Keratinocyte (primary cell): ENCODE measurements around the gene STX10. TPM values are rescaled to one million over a fixed set of nuclear protein-coding genes. Genes with fewer than 3 reads are reported as not detected.

ENCODE experiments used
- DNase-seq: peaks from one replicate; pipeline ENCODE4 v3.0.0-alpha.2; 2011; ENCODE audit warnings: low read depth, missing footprints, low spot score
- FAIRE-seq: peaks from 2 replicates; lab custom pipeline; 2011; peaks lifted over from hg19 to GRCh38; lab: Jason Lieb, UNC
- H2AFZ ChIP-seq: 2 replicates; pipeline ENCODE4 v1.6.0; 2012; ENCODE audit warnings: low read length, control low read depth, inconsistent platforms; ENCODE audit not compliant: control insufficient read depth
- H3K27ac ChIP-seq: 2 replicates; pipeline ENCODE4 v1.5.1; 2011; ENCODE audit warnings: low read length; ENCODE audit not compliant: control insufficient read depth, insufficient read depth
- H3K27me3 ChIP-seq: 3 replicates; pipeline ENCODE4 v1.6.0; 2011; ENCODE audit warnings: low read length; ENCODE audit not compliant: control insufficient read depth, insufficient read depth; ENCODE audit errors: extremely low read depth
- H3K36me3 ChIP-seq, 2 experiments: 2 replicates in 1 of 2; 3 replicates in 1 of 2; pipeline ENCODE4 v1.5.1; 2011; ENCODE audit warnings: low read length in 2 of 2, mild to moderate bottlenecking in 1 of 2; ENCODE audit not compliant: control insufficient read depth in 2 of 2, insufficient read depth in 2 of 2; ENCODE audit errors: extremely low read depth in 1 of 2
- H3K4me1 ChIP-seq: 3 replicates; pipeline ENCODE4 v1.5.1; 2011; ENCODE audit warnings: low read length; ENCODE audit not compliant: control insufficient read depth, insufficient read depth; ENCODE audit errors: extremely low read depth
- H3K4me2 ChIP-seq: 3 replicates; pipeline ENCODE4 v1.6.0; 2011; ENCODE audit warnings: low read depth, low read length; ENCODE audit not compliant: control insufficient read depth, insufficient read depth; ENCODE audit errors: extremely low read depth
- H3K4me3 ChIP-seq, 3 experiments: fragments of 200-600 bp in 1 of 3; sonication (generic) in 1 of 3; 2 replicates in 2 of 3; 3 replicates in 1 of 3; pipeline ENCODE4 v1.5.1; 2011 to 2016; ENCODE audit warnings: low read length in 3 of 3, mild to moderate bottlenecking in 3 of 3, control low read depth in 2 of 3, inconsistent platforms in 1 of 3, low read depth in 1 of 3, mixed read lengths in 1 of 3, mixed run types in 1 of 3, moderate library complexity in 1 of 3; ENCODE audit not compliant: control insufficient read depth in 2 of 3, insufficient read depth in 2 of 3; ENCODE audit errors: extremely low read depth in 1 of 3
- H3K79me2 ChIP-seq: 2 replicates; pipeline ENCODE4 v1.6.0; 2012; ENCODE audit warnings: low read length; ENCODE audit not compliant: control insufficient read depth, insufficient read depth
- H3K9ac ChIP-seq: 3 replicates; pipeline ENCODE4 v1.6.0; 2011; ENCODE audit warnings: low read length; ENCODE audit not compliant: control insufficient read depth, insufficient read depth; ENCODE audit errors: extremely low read depth
- H3K9me1 ChIP-seq: 3 replicates; pipeline ENCODE4 v1.6.0; 2011; ENCODE audit warnings: low read length; ENCODE audit not compliant: control insufficient read depth, insufficient read depth; ENCODE audit errors: extremely low read depth
- H3K9me3 ChIP-seq: 2 replicates; pipeline ENCODE4 v1.5.1; 2012; ENCODE audit warnings: low read depth, low read length; ENCODE audit not compliant: control insufficient read depth
- H4K20me1 ChIP-seq: 3 replicates; pipeline ENCODE4 v1.6.0; 2011; ENCODE audit warnings: low read length; ENCODE audit not compliant: control insufficient read depth, insufficient read depth; ENCODE audit errors: extremely low read depth
- EZH2 ChIP-seq: IDR thresholded peaks from one replicate; pipeline ENCODE4 v1.6.1; 2012; ENCODE audit warnings: inconsistent platforms, mild to moderate bottlenecking, low read length, moderate library complexity
- dilution Hi-C: fragments of 300-500 bp; cut with MboI; formaldehyde crosslinking; loops from one replicate; pipeline ENCODE4 v1.7.0; 2020; ENCODE audit warnings: low sequenced_read_pairs; ENCODE audit not compliant: extremely low pct_ligation_motif_present
- polyA plus RNA-seq, 5 experiments: library from polyadenylated mRNA; depleted of rRNA in 3 of 5; stranded (reverse) in 3 of 5; stranded (forward) in 1 of 5; unstranded in 1 of 5; fragments of >200 nt; gene quantifications; 1 replicate in 1 of 5; 2 replicates in 3 of 5; 3 replicates in 1 of 5; pipeline versions ENCODE4 v1.2.1 to v1.2.3, GENCODE V29; 2011 to 2012; ENCODE audit warnings: missing spikeins in 2 of 5, low read depth in 1 of 5, low replicate concordance in 1 of 5
- TF ChIP-seq, protein P1 (sequence below), 3 experiments: IDR thresholded peaks in 1 of 3; conservative IDR thresholded peaks in 1 of 3; optimal IDR thresholded peaks in 1 of 3; 2 replicates in 2 of 3; 3 replicates in 1 of 3; pipeline versions ENCODE3 to v1.5.1; 2011; ENCODE audit warnings: low read length in 3 of 3, mild to moderate bottlenecking in 3 of 3, moderate library complexity in 2 of 3, control low read depth in 1 of 3, inconsistent platforms in 1 of 3; ENCODE audit not compliant: insufficient read depth in 2 of 3; ENCODE audit errors: extremely low read depth in 1 of 3

Gene STX10
- polyA plus RNA-seq, 1 donor (not counting 4 experiments of a cell fraction or from before 2014, with no cell fraction given), result 65.2 TPM

GRCh38 chr19:13100841-13101589 lies 49.2 kb downstream of the STX10 start:
- Histone ChIP-seq H3K27me3 (no peaks in the 10 kb centered on the region), H3K36me3 (peaks cover 3 to 6% of the 10 kb centered on the region in 2 experiments), H3K9me1 (no peaks in the 10 kb centered on the region), H3K9me3 (no peaks in the 10 kb centered on the region), H3K79me2 (no peaks in the 10 kb centered on the region), H2AFZ (no peak overlapping the region), H3K27ac (no peak overlapping the region), H3K4me1 (peaks cover 10% of the 10 kb centered on the region), H3K4me2 (no peak overlapping the region), H3K9ac (no peak overlapping the region), H4K20me1 (no peaks in the 10 kb centered on the region), H3K4me3 (no peak overlapping the region)
- DNase-seq (no peak), FAIRE-seq (no peak)
- dilution Hi-C loops, result no loop called here
- TF ChIP-seq, protein P1, sequence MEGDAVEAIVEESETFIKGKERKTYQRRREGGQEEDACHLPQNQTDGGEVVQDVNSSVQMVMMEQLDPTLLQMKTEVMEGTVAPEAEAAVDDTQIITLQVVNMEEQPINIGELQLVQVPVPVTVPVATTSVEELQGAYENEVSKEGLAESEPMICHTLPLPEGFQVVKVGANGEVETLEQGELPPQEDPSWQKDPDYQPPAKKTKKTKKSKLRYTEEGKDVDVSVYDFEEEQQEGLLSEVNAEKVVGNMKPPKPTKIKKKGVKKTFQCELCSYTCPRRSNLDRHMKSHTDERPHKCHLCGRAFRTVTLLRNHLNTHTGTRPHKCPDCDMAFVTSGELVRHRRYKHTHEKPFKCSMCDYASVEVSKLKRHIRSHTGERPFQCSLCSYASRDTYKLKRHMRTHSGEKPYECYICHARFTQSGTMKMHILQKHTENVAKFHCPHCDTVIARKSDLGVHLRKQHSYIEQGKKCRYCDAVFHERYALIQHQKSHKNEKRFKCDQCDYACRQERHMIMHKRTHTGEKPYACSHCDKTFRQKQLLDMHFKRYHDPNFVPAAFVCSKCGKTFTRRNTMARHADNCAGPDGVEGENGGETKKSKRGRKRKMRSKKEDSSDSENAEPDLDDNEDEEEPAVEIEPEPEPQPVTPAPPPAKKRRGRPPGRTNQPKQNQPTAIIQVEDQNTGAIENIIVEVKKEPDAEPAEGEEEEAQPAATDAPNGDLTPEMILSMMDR (optimal IDR thresholded peaks at IDR 0.05 in 1 of 3, IDR thresholded peaks at IDR 0.05 in 1 of 3, conservative IDR thresholded peaks at IDR 0.05 in 1 of 3; ENCODE audit: extremely low read depth in 1 of 3, insufficient read depth in 2 of 3, low read length in 3 of 3), result peak in 2 of 3 experiments; percentile 12 to 43
- TF ChIP-seq EZH2, result no peak

DNA sequence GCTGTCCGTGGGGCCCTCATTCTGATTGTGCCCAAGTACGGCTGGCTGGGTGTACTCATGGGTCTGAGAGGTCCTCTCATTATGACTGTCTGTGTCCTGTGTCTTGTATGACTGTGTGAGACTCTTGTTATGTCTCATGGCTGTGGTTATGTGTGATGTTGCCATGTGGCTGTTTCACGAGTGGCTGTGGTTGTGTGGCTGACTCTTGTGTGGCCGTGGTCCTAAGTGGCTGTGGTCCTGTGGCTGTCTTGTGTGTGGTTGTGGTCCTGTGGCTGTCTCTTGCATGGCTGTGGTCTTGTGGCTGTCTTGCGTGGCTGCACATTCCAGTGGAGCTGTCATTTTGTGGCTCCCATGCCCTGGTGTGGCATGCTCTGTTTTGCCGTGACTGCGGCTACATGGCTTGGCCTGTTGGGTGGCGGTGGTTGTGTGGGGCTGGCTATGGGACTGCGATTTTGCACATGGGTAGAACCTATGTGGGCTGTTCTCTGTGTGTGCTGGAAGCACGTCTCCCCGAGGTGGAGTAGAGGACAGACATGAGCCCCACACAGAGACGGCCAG lies 50.1 kb downstream of the STX10 start:
- no peak for TF ChIP-seq EZH2
- TF ChIP-seq, protein P1 (optimal IDR thresholded peaks at IDR 0.05 in 1 of 3, IDR thresholded peaks at IDR 0.05 in 1 of 3, conservative IDR thresholded peaks at IDR 0.05 in 1 of 3; ENCODE audit: extremely low read depth in 1 of 3, insufficient read depth in 2 of 3, low read length in 3 of 3), result no peak
- FAIRE-seq (peak; percentile 61), DNase-seq (no peak)

More for the DNA sequence above, 50.1 kb downstream of the STX10 start:
- no peak overlapping the region for H3K4me3 ChIP-seq
- H3K27me3 ChIP-seq, result no peaks in the 10 kb centered on the region
- dilution Hi-C loops, result no loop called here
- no peaks in the 10 kb centered on the region for H4K20me1 ChIP-seq
- H3K36me3 ChIP-seq, result peaks cover 3 to 6% of the 10 kb centered on the region in 2 experiments
- no peaks in the 10 kb centered on the region for H3K79me2 ChIP-seq
- H3K4me1 ChIP-seq, result peaks cover 10% of the 10 kb centered on the region
- H2AFZ ChIP-seq, result no peak overlapping the region
- H3K9ac ChIP-seq, result no peak overlapping the region
- no peaks in the 10 kb centered on the region for H3K9me1 ChIP-seq
- no peak overlapping the region for H3K27ac ChIP-seq
- H3K9me3 ChIP-seq, result no peaks in the 10 kb centered on the region
- no peak overlapping the region for H3K4me2 ChIP-seq
